HCEC 1CT (cell line): ENCODE results near the gene ARHGAP31.
"Not testable (repeated sequence)": the region's sequence is repeated elsewhere in the genome, so short reads cannot be mapped to it uniquely, and the experiment has no call there.

Source experiments
- DNase-seq: peaks from one replicate; pipeline ENCODE4 v3.0.0-alpha.2; 2017

The ARHGAP31 gene

DNA sequence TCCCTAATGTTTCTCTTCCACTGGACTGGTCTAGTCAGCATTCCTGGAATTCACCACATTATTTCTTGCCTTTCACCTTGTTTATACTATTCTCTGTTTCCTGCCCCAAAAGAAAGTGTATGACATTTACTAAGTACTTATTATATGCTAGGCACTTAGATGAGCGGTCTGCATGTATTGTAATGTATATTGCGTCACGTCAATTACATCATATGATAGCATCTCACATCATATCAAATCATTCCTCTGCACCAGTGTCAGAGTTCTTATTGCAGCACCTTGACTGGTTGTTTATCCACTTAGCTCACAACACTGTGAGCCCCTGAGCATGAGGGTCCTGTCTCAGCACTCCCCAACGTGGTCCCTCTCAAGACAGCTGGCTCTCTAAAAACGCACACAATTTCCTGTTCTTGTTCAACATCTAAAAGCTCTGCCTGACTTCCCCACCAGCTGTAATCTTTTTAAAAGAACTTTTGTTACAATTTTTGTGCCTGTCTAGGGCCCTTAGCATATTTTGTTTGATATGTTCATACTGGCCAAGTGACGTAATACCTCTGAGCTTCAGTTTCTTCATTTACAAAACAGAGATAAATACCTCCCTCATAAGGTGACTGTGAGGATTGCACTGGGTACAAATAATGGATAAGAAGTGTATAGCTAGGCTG, 58.8 kb downstream of the ARHGAP31 start:
- peak; percentile 77 for DNase-seq

DNA sequence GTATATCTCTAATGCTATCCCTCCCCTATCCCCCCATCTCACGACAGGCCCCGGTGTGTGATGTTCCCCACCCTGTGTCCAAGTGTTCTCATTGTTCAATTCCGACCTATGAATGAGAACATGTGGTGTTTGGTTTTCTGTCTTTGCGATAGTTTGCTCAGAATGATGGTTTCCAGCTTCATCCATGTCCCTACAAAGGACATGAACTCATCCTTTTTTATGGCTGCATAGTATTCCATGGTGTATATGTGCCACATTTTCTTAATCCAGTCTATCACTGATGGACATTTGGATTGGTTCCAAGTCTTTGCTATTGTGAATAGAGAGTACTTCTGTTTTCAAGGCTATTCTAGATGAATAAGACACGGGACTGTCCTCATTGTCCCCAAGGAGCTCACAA, 61.4 kb downstream of the ARHGAP31 start:
- DNase-seq = not testable (repeated sequence)

DNA sequence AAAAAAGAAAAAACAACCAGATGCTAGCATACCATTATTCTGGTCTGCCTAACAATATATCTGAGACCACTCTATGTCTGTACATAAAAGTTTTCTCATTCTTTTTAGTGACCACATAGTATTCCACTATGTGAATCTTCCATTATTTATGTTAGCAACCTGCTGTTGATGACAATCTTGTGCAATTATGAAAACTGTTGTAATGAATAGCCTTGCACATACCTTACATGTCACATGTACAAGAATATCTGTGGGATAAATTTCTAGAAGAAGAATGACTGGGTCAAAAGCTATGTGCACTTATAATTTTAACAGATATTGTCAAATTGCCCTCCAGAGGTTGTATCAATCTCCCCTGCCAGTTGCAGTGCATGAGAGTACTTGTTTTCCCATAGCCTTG, 62.5 kb downstream of the ARHGAP31 start:
- DNase-seq = peak; percentile 26

GRCh38 chr3:119357190-119357589, 63.0 kb downstream of the ARHGAP31 start:
- peak; percentile 12 for DNase-seq

GRCh38 chr3:119359476-119360326, 65.5 kb downstream of the ARHGAP31 start:
- no peak for DNase-seq

DNA sequence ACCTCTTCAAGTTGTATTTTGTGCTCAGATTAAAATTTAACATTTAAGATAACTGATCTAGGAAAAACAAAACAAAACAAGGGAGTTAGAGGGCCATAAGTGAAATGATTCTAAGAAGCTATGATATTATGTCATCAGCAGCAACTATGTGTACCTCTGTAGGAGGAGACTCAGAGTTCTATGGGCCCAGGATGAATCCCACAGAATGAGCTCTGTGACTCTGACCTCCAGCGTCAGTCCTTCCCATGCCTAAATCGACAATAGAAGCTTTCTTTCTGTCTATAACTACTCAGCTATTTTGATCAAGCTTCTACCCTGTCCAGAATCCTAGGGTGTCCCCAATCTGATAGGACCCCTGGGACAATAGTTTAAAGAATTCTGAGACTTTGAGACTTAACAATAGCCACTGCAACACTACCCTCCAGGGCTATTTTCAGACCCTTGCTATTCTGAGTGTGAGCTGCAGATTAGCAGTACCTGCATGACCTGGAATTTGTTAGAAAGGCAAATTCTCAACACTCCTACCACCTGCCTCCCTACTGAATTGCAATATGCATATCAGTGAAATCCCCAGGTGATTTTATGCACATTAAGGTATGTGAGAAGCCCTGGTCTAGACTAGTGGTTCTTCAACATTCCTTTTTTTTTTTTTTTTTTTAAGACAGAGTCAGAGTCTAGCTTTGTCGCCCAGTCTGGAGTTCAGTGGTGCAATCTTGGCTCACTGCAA, 66.7 kb downstream of the ARHGAP31 start:
- DNase-seq = no peak

DNA sequence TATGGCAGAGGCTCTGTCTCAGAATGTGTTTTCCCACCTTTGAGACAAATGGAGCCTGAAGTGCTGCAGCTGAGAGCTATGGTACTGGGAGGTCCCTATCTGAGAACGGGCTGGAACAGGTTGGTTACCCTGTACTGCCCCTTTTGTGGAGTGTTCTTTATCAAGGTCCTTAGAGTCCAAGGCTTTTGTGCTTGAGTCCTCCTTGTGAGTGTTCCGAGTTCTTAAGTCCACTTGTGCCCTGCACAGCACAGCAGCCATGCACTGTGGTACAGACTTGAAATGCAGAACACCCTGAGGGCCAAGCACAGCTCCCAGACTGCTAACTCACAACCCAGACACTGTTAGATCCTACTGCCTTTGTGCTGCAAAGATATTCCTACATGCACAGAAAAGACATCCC, 67.8 kb downstream of the ARHGAP31 start:
- DNase-seq = no peak

GRCh38 chr3:119362940-119363725, 69.0 kb downstream of the ARHGAP31 start:
- DNase-seq = no peak

DNA sequence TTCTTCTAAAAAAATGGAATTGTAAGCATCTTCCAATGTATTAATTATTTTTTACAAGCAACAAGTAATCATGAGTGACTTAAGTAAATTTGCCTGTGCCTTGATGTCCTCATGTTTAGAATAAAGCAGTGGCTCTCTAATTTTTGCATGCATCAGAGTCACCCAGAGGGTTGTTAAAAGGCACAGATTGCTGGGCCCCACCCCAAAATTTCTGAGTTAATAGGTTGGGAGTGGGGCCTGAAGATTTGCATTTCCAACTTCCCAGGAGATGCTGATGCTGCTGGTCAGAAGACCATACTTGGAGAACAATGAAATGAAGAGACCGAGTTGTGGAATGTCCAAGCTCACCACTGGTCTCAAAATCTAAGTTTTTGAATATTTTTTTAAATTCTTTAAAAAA, 70.2 kb downstream of the ARHGAP31 start:
- DNase-seq = no peak

- no peak for DNase-seq
These were observed 71.2 kb downstream of the ARHGAP31 start for GRCh38 chr3:119365418-119365817.

DNA sequence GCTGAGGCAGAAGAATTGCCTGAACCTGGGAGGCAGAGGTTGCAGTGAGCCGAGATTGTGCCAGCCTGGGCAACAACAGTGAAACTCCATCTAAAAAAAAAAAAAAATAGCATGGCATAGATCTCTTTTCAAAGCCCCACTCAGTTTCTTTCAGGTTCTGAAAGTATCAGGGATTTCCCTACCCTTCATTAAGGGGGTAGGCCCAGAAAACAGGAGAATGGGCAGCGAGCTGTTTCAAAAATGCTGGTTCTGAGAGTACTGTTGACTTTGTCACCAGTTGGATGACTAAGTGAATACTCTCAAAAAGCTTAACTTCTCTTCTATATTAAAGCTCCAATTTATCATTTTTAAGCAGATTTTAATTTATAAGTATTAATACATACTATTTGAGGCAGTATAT, 72.8 kb downstream of the ARHGAP31 start:
- no peak for DNase-seq

- DNase-seq = no peak
These were observed 74.1 kb downstream of the ARHGAP31 start for GRCh38 chr3:119368298-119368697.

GRCh38 chr3:119371786-119372185, 77.6 kb downstream of the ARHGAP31 start:
- not testable (repeated sequence) for DNase-seq

- no peak for DNase-seq
These were observed 80.9 kb downstream of the ARHGAP31 start for GRCh38 chr3:119375106-119375505.

GRCh38 chr3:119375510-119375909, 81.3 kb downstream of the ARHGAP31 start:
- no peak for DNase-seq

DNA sequence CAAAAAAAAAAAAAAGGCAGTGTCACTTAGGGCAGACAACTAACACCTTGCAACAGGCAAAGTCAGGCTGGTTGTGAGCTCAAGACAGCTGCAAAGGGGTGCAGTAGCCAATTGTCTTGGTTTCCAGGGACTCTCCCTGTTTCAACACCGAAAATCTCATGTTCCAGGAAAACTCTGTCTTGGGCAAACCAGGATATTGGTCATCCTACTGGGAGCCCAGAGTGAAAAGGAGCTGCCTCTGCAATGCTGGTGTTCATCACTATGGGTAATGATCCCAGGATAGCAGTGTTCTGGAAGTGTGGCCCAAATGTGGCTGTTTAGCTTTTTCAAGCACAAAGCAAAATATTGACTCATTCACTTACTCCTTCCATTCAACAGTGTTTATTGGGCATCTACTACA, 82.6 kb downstream of the ARHGAP31 start:
- DNase-seq = no peak

GRCh38 chr3:119378259-119378803, 84.1 kb downstream of the ARHGAP31 start:
- DNase-seq = no peak

DNA sequence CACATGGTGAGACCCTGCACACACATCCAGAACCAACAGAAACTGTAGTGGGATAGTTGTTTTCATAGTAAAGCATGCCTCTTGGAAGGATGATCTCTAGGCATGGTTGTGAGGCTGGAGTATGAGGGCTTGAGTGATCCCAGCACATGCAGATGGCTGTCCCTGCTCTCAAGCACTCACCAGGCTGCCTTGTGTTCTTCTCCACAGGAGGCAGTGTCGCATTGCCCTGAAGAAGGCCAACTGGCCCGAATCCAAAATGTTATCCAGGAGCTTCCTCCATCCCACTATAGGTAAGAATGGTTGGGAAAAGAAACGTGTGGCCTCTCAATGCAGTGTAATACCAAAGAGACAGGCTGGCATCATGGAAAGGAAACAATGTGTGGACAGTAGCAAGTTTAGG, 86.5 kb downstream of the ARHGAP31 start:
- DNase-seq = peak; percentile 10

GRCh38 chr3:119382134-119382533, 88.0 kb downstream of the ARHGAP31 start:
- no peak for DNase-seq

DNA sequence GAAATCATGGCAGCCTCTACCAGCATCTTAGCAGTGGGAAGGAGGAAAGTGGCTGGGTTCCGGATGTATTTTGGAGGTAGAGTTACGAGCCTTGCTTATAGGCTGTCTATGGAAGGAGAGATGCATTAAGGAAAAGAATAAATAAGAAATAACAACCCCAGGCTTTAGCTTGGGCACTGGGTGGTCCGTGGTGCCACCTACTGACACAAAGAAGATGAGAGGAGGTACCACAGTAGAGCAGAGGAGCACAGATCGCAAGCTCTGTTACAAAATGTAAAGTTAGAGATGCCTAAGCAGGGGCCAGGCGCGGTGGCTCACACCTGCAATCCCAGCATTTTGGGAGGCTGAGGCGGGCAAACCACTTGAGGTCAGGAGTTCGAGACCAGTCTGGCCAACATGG, 94.4 kb downstream of the ARHGAP31 start:
- no peak for DNase-seq

- no peak for DNase-seq
These were observed 101.8 kb downstream of the ARHGAP31 start for GRCh38 chr3:119395923-119396358.

GRCh38 chr3:119396870-119397269, 102.7 kb downstream of the ARHGAP31 start:
- no peak for DNase-seq

GRCh38 chr3:119400466-119400865, 106.3 kb downstream of the ARHGAP31 start:
- DNase-seq = no peak
